ENCODE data around the gene LEFTY1.

DNA sequence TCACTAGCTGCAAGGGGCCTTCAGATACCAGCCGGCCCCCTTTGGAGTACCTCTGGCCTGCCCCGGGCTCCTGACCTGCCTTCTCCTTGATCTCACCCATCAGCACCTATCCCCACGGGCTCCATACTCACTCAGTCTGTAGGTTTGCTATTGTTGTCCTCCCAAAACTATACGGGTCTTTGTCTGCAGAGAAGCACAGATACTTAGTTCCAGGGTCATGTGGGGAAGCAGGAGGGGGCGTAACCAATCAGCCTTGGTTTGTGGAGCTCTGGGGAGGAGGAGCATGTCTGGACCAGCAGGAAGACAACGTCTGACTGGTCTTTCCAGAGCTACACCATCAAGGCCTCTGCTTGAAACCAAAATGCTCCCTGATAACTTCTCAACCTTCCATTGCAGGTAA, 22.0 kb downstream of the LEFTY1 start:
- no peak for TF ChIP-seq POLR2AphosphoS5 (IDR thresholded peaks at IDR 0.05; ENCODE audit: low read depth)
- TF ChIP-seq, protein P1, sequence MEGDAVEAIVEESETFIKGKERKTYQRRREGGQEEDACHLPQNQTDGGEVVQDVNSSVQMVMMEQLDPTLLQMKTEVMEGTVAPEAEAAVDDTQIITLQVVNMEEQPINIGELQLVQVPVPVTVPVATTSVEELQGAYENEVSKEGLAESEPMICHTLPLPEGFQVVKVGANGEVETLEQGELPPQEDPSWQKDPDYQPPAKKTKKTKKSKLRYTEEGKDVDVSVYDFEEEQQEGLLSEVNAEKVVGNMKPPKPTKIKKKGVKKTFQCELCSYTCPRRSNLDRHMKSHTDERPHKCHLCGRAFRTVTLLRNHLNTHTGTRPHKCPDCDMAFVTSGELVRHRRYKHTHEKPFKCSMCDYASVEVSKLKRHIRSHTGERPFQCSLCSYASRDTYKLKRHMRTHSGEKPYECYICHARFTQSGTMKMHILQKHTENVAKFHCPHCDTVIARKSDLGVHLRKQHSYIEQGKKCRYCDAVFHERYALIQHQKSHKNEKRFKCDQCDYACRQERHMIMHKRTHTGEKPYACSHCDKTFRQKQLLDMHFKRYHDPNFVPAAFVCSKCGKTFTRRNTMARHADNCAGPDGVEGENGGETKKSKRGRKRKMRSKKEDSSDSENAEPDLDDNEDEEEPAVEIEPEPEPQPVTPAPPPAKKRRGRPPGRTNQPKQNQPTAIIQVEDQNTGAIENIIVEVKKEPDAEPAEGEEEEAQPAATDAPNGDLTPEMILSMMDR (IDR thresholded peaks at IDR 0.05; ENCODE audit: insufficient read depth, low read length), result no peak
